GM12878 (cell line): ENCODE results near the gene ITCH. TPM values are rescaled to one million over a fixed set of nuclear protein-coding genes. Genes with fewer than 3 reads are reported as not detected.

ENCODE experiments used
- ATAC-seq: fragments of 200-7000 bp; cut with Tn5 transposase; 3 replicates; pipeline ENCODE4 v1.9.1; 2020; ENCODE audit warnings: mild to moderate bottlenecking, moderate library complexity
- BruUV-seq: library from RNA; stranded (reverse); fragments of 400-500 nt; replicated peaks from 2 replicates; lab custom pipeline; 2021; lab: Mats Ljungman, UMichigan
- CTCF ChIA-PET: fragments of 300-600 bp; sonication (Branson Sonifier 250); formaldehyde crosslinking; extraction: SDS; loops from one replicate; lab custom pipeline; 2021; ENCODE audit warnings: inconsistent platforms; lab: Yijun Ruan, JAX
- POLR2A ChIA-PET: fragments of 350-600 bp; formaldehyde crosslinking; extraction: SDS; loops from one replicate; lab custom pipeline; 2021; ENCODE audit warnings: inconsistent platforms; lab: Charles Lee
- RAD21 ChIA-PET: fragments of 300-600 bp; sonication (Branson Sonifier 250); formaldehyde crosslinking; loops from one replicate; lab custom pipeline; 2023; ENCODE audit warnings: antibody characterized with exemption; ENCODE audit not compliant: unreplicated experiment; lab: Charles Lee
- SMC1A ChIA-PET: fragments of 300-600 bp; sonication (Branson Sonifier 250); formaldehyde crosslinking; loops from one replicate; lab custom pipeline; 2023; ENCODE audit not compliant: unreplicated experiment, uncharacterized antibody; lab: Charles Lee
- DNase-seq: peaks from one replicate; pipeline ENCODE4 v3.0.0-alpha.2; 2011; ENCODE audit warnings: low read depth, low spot score
- FAIRE-seq: peaks from 3 replicates; lab custom pipeline; 2011; peaks lifted over from hg19 to GRCh38; lab: Jason Lieb, UNC
- H2AFZ ChIP-seq: 2 replicates; pipeline ENCODE4 v1.6.0; 2011; ENCODE audit warnings: low read depth, low read length, control low read depth; ENCODE audit not compliant: control insufficient read depth
- H3K27ac ChIP-seq: 2 replicates; pipeline ENCODE4 v1.5.1; 2011; ENCODE audit warnings: control low read depth; ENCODE audit not compliant: control insufficient read depth, insufficient read depth
- H3K27me3 ChIP-seq, 2 experiments: replicated peaks in 1 of 2; 2 replicates each; pipeline versions ENCODE4 v1.6.0 to v1.6.1; 2011; ENCODE audit warnings: low read length in 1 of 2; ENCODE audit not compliant: control insufficient read depth in 2 of 2, insufficient read depth in 2 of 2
- H3K36me3 ChIP-seq, 2 experiments: 2 replicates each; pipeline ENCODE4 v1.5.1; 2011; ENCODE audit warnings: low read length in 1 of 2; ENCODE audit not compliant: control insufficient read depth in 2 of 2, insufficient read depth in 2 of 2
- H3K4me1 ChIP-seq: 2 replicates; pipeline ENCODE4 v1.6.1; 2011; ENCODE audit warnings: mild to moderate bottlenecking, low read length, moderate library complexity, mixed read lengths; ENCODE audit not compliant: control insufficient read depth, insufficient read depth
- H3K4me2 ChIP-seq: 2 replicates; pipeline ENCODE4 v1.6.0; 2011; ENCODE audit warnings: control low read depth; ENCODE audit not compliant: control insufficient read depth, insufficient read depth
- H3K4me3 ChIP-seq: fragments of 200-600 bp; sonication (generic); 2 replicates; pipeline ENCODE4 v1.5.1; 2016
- H3K79me2 ChIP-seq: 2 replicates; pipeline ENCODE4 v1.6.0; 2011; ENCODE audit warnings: low read length; ENCODE audit not compliant: control insufficient read depth, insufficient read depth
- H3K9ac ChIP-seq: 2 replicates; pipeline ENCODE4 v1.8.0; 2011; ENCODE audit warnings: low read length, control low read depth, mixed read lengths; ENCODE audit not compliant: control insufficient read depth, insufficient read depth
- H3K9me3 ChIP-seq: replicated peaks from 3 replicates; pipeline ENCODE4 v1.5.1; 2011; ENCODE audit warnings: mild to moderate bottlenecking, low read length; ENCODE audit not compliant: control insufficient read depth, insufficient read depth
- H4K20me1 ChIP-seq: 2 replicates; pipeline ENCODE4 v1.6.0; 2011; ENCODE audit not compliant: control insufficient read depth, insufficient read depth
- CEBPB ChIP-seq, 2 experiments: fragments of 150-350 bp in 1 of 2; IDR thresholded peaks; 2 replicates each; pipeline ENCODE4 v1.6.1; 2012 to 2014; ENCODE audit warnings: low read depth in 2 of 2, low read length in 2 of 2, borderline replicate concordance in 1 of 2, inconsistent platforms in 1 of 2
- CHD4 ChIP-seq: fragments of 200-600 bp; sonication (generic); IDR thresholded peaks from 2 replicates; pipeline ENCODE4 v1.6.1; 2016; ENCODE audit warnings: mild to moderate bottlenecking
- E2F8 ChIP-seq: fragments of 450-650 bp; IDR thresholded peaks from 2 replicates; pipeline ENCODE4 v1.6.1; 2018; ENCODE audit warnings: mild to moderate bottlenecking, low read depth, moderate library complexity; ENCODE audit not compliant: partially characterized antibody
- HDGF ChIP-seq: fragments of 450-650 bp; IDR thresholded peaks from 2 replicates; pipeline ENCODE4 v1.6.1; 2016; ENCODE audit warnings: antibody characterized with exemption
- IRF4 ChIP-seq: IDR thresholded peaks from 2 replicates; pipeline ENCODE4 v1.6.1; 2011; ENCODE audit warnings: low read depth, low read length
- KLF5 ChIP-seq: fragments of 450-650 bp; IDR thresholded peaks from 2 replicates; pipeline ENCODE4 v1.6.1; 2014; ENCODE audit warnings: mild to moderate bottlenecking; ENCODE audit not compliant: partially characterized antibody
- MTA3 ChIP-seq: IDR thresholded peaks from 2 replicates; pipeline ENCODE4 v1.6.1; 2012; ENCODE audit warnings: low read length, inconsistent platforms, borderline replicate concordance
- SMARCA5 ChIP-seq: fragments of 450-650 bp; IDR thresholded peaks from 2 replicates; pipeline ENCODE4 v1.6.1; 2017; ENCODE audit warnings: mild to moderate bottlenecking
- ZZZ3 ChIP-seq: IDR thresholded peaks from 2 replicates; pipeline ENCODE4 v1.6.1; 2011; ENCODE audit warnings: low read depth; ENCODE audit not compliant: control insufficient read depth, insufficient read length
- WGBS: methylation state at CpG from one replicate; pipeline ENCODE4 v1.1.6; 2016; ENCODE audit warnings: low lambda C conversion rate; ENCODE audit not compliant: insufficient replicate concordance, insufficient coverage; ENCODE audit errors: missing lambda C conversion rate; 5-methylcytosine and 5-hydroxymethylcytosine counted together
- in situ Hi-C: fragments of 300-500 bp; cut with MboI; formaldehyde crosslinking; loops from 9 replicates; pipeline ENCODE4 v1.14.3; 2018; ENCODE audit warnings: mixed read lengths
- intact Hi-C: fragments of 100-400 bp; cut with micrococcal nuclease; formaldehyde crosslinking; loops from one replicate; pipeline ENCODE4 v1.14.2; 2022; ENCODE audit not compliant: unreplicated experiment
- polyA plus RNA-seq, 11 experiments: library from polyadenylated mRNA; depleted of rRNA in 4 of 11; unstranded in 6 of 11; stranded (reverse) in 5 of 11; fragments of >200 nt; fragmentation: Nextera tagmentation in 4 of 11; fragmentation: Illumina TruSeq in 1 of 11; extraction: Ambion mirVana in 4 of 11; extraction: Trizol in 1 of 11; gene quantifications; 1 replicate in 1 of 11; 2 replicates in 10 of 11; pipeline versions ENCODE4 v1.2.1 to v1.2.3, GENCODE V29; 2011 to 2016; ENCODE audit warnings: inconsistent platforms in 2 of 11, missing spikeins in 2 of 11, low read depth in 1 of 11
- total RNA-seq, 4 experiments: library from RNA; depleted of rRNA in 3 of 4; stranded (reverse); fragments of >200 nt in 3 of 4; fragmentation: Illumina TruSeq in 1 of 4; extraction: Trizol in 1 of 4; gene quantifications; 2 replicates each; pipeline versions ENCODE4 v1.2.1 to v1.2.3, GENCODE V29; 2013 to 2021

Gene ITCH
- total and polyA plus RNA-seq, 10 of the 15 experiments (the other 5 are each of a cell fraction or from before 2014, with no cell fraction given), result 7.5 to 46.1 (median 21.5) TPM

GRCh38 chr20:34320861-34321260 is 42.2 kb upstream of the ITCH start (continued):
- TF ChIP-seq E2F8 (no peak), CHD4 (no peak), MTA3 (no peak)

GRCh38 chr20:34322267-34323105 is 40.6 kb upstream of the ITCH start:
- H4K20me1 ChIP-seq, result no peaks in the 10 kb centered on the region
- H3K79me2 ChIP-seq, result no peaks in the 10 kb centered on the region
- no TSS peak for BruUV-seq
- ChIA-PET RAD21 (interaction anchor here (0.8 kb wide), 2 partner anchors 10 to 14 kb away, joined by 3 to 4 read pairs; no protein-coding TSS in a partner anchor), SMC1A (interaction anchor here (1.4 to 1.7 kb wide), 2 partner anchors 10 to 167 kb away, joined by 3 to 6 read pairs; no protein-coding TSS in a partner anchor), POLR2A (no interaction called here), CTCF (interaction anchor here (0.8 to 1.9 kb wide), 4 partner anchors 10 to 447 kb away, joined by 3 to 5 read pairs (median 4); no protein-coding TSS in a partner anchor)
- H3K4me3 ChIP-seq, result no peak overlapping the region
- ATAC-seq, result no peak
- H2AFZ ChIP-seq, result no peak overlapping the region
- in situ Hi-C loops, result no loop called here
- H3K9me3 ChIP-seq, result no peaks in the 10 kb centered on the region; the same call in 2 of the 3 replicates
- no peak for FAIRE-seq
- no peak overlapping the region for H3K9ac ChIP-seq
- no peaks in the 10 kb centered on the region; a peak in 1 of 4 replicates for H3K27me3 ChIP-seq
- no peaks in the 10 kb centered on the region for H3K36me3 ChIP-seq
- intact Hi-C loops, result no loop called here
- DNase-seq, result no peak
- H3K27ac ChIP-seq, result no peak overlapping the region
- no peak overlapping the region for H3K4me2 ChIP-seq
- WGBS, result 37% methylated on average over 9 of the region's 9 CpGs
- no peaks in the 10 kb centered on the region for H3K4me1 ChIP-seq
- TF ChIP-seq CEBPB (IDR thresholded peaks at IDR 0.05; ENCODE audit: borderline replicate concordance in 1 of 2, low read depth in 2 of 2, low read length in 2 of 2) (no peak), IRF4 (no peak), SMARCA5 (no peak), HDGF (no peak), KLF5 (no peak), ZZZ3 (no peak)
- TF ChIP-seq, all 136 proteins: peak for 0
